Upper lobe of left lung (tissue), 6 donors: ENCODE results near the gene RASA3. TPM values are rescaled to one million over a fixed set of nuclear protein-coding genes. Genes with fewer than 3 reads are reported as not detected.

ENCODE experiments used
- ATAC-seq, 2 donors: fragments of 200-7000 bp; cut with Tn5 transposase; one replicate each; pipeline ENCODE4 v1.9.1; 2022; ENCODE audit warnings: mild to moderate bottlenecking in 2 of 2, moderate library complexity in 2 of 2; ENCODE audit not compliant: low FRiP score in 2 of 2
- DNase-seq, 2 donors: peaks; one replicate each; pipeline ENCODE4 v3.0.0-alpha.2; 2019 to 2020
- H3K27ac ChIP-seq, 4 donors: fragments of 200-600 bp; sonication (generic); one replicate each; pipeline ENCODE4 v1.5.1; 2016 to 2019
- H3K27me3 ChIP-seq, 4 donors: fragments of 200-600 bp; sonication (generic); one replicate each; pipeline ENCODE4 v1.5.1; 2017 to 2019
- H3K36me3 ChIP-seq, 4 donors: fragments of 200-600 bp; sonication (generic); one replicate each; pipeline ENCODE4 v1.5.1; 2016 to 2019
- H3K4me1 ChIP-seq, 4 donors: fragments of 200-600 bp; sonication (generic); one replicate each; pipeline ENCODE4 v1.5.1; 2018 to 2019
- H3K4me3 ChIP-seq, 4 donors: fragments of 200-600 bp; sonication (generic); one replicate each; pipeline ENCODE4 v1.5.1; 2017 to 2019; ENCODE audit warnings: mild to moderate bottlenecking in 2 of 4, moderate library complexity in 1 of 4
- H3K9me3 ChIP-seq, 4 donors: fragments of 200-600 bp; sonication (generic); one replicate each; pipeline ENCODE4 v1.5.1; 2018 to 2019
- EP300 ChIP-seq, 4 donors: sonication (generic); formaldehyde crosslinking; IDR thresholded peaks; one replicate each; pipeline ENCODE4 v1.5.1; 2017; ENCODE audit warnings: antibody characterized with exemption in 4 of 4, control low read depth in 2 of 4
- POLR2A ChIP-seq, 4 donors: fragments of 450-650 bp; IDR thresholded peaks; one replicate each; pipeline ENCODE4 v1.5.1; 2016 to 2017; ENCODE audit warnings: antibody characterized with exemption in 4 of 4, mild to moderate bottlenecking in 2 of 4
- POLR2AphosphoS5 ChIP-seq, 2 donors: sonication (generic); formaldehyde crosslinking; IDR thresholded peaks; one replicate each; pipeline ENCODE4 v1.5.1; 2017; ENCODE audit warnings: antibody characterized with exemption in 2 of 2
- WGBS, 2 donors: methylation state at CpG; one replicate each; pipeline ENCODE4 v1.1.5; 2017 to 2018; 5-methylcytosine and 5-hydroxymethylcytosine counted together
- total RNA-seq, 6 donors: library from RNA; depleted of rRNA in 4 of 6; stranded (reverse); fragments of >200 nt in 4 of 6; gene quantifications; one replicate each; pipeline versions ENCODE4 v1.1.0 to v1.2.1, GENCODE V29; 2016 to 2021
- TF ChIP-seq, protein P1 (sequence below), 6 experiments: fragments of 450-650 bp in 4 of 6; fragments of 200-600 bp in 2 of 6; sonication (generic) in 2 of 6; IDR thresholded peaks; one replicate each; pipeline ENCODE4 v1.5.1; 2016 to 2019; ENCODE audit warnings: antibody characterized with exemption in 6 of 6
- donor health status: DM: no; HTN: no; CAD: no; lungs with moderate emphysema.
- donor health status: DM: no; HTN: yes; CAD: no; lungs with severe emphysema.

Gene RASA3
- total RNA-seq, 6 donors from 2014 or later = 11.4 to 52.4 (median 18.4) TPM

DNA sequence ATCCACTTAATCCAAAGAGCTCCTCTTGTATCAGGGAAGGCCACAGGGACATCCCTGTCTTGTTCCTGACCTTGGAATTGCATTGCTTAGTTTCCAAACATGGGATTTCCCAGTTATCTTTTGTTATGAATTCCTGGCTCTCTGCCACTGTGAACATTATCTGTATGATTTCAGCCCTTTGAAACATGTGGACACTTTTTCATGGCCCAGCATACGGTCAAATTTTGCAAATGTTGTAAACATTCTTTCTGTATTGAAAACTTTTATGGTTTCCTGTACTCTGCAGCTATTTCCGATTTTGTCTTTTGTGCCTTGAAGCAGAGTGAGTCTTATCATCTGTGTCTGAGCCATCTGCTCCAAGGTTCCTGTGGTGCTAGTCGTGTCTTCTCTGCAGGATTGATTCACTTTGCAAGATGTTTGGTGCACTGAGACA is 42.1 kb upstream of the RASA3 start:
- Histone ChIP-seq H3K36me3 (no peaks in the 10 kb centered on the region), H3K27me3 (no peaks in the 10 kb centered on the region), H3K9me3 (peaks cover 0 to 16% (median 8%) of the 10 kb centered on the region in 4 donors), H3K27ac (no peak overlapping the region), H3K4me3 (no peak overlapping the region), H3K4me1 (peaks cover 0 to 12% (median 4%) of the 10 kb centered on the region in 4 donors)
- DNase-seq (no peak), ATAC-seq (no peak)
- no peak for TF ChIP-seq POLR2A (IDR thresholded peaks at IDR 0.05)
- TF ChIP-seq, protein P1, sequence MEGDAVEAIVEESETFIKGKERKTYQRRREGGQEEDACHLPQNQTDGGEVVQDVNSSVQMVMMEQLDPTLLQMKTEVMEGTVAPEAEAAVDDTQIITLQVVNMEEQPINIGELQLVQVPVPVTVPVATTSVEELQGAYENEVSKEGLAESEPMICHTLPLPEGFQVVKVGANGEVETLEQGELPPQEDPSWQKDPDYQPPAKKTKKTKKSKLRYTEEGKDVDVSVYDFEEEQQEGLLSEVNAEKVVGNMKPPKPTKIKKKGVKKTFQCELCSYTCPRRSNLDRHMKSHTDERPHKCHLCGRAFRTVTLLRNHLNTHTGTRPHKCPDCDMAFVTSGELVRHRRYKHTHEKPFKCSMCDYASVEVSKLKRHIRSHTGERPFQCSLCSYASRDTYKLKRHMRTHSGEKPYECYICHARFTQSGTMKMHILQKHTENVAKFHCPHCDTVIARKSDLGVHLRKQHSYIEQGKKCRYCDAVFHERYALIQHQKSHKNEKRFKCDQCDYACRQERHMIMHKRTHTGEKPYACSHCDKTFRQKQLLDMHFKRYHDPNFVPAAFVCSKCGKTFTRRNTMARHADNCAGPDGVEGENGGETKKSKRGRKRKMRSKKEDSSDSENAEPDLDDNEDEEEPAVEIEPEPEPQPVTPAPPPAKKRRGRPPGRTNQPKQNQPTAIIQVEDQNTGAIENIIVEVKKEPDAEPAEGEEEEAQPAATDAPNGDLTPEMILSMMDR (IDR thresholded peaks at IDR 0.05) = no peak
- TF ChIP-seq POLR2AphosphoS5 (IDR thresholded peaks at IDR 0.05) = peak in 1 of 2 donors; percentile 11
- no peak for TF ChIP-seq EP300 (IDR thresholded peaks at IDR 0.05)
- WGBS, 2 donors = 48 to 61% methylated on average over 2 to 3 of the region's 3 CpGs

DNA sequence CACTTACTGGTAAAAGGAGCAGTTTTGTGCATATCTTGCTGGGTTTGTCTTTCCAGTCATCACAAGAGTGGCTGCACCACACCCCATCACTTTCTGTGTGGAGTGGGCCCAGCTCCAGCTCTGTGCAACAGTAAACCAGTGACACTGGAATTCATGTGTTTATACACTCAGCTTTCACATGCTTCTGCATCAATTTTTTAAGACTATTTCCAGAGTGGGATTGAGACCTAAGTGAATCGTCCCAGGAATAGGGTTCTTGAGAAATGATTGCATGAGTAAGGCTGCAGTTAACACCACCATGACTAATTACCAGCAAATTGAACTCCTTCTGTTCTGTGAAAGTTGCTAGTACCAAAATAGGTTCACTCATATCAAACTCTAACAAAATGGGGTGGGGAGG is 41.3 kb upstream of the RASA3 start:
- ATAC-seq = no peak
- H3K27me3 ChIP-seq = no peaks in the 10 kb centered on the region
- no peak for DNase-seq
- H3K9me3 ChIP-seq = peaks cover 0 to 16% (median 8%) of the 10 kb centered on the region in 4 donors
- no peak overlapping the region for H3K27ac ChIP-seq
- no peak for TF ChIP-seq EP300 (IDR thresholded peaks at IDR 0.05)
- TF ChIP-seq, protein P1 (IDR thresholded peaks at IDR 0.05) = no peak
- TF ChIP-seq POLR2A (IDR thresholded peaks at IDR 0.05) = no peak
- no peak for TF ChIP-seq POLR2AphosphoS5 (IDR thresholded peaks at IDR 0.05)
- no peak overlapping the region for H3K4me3 ChIP-seq
- 79 to 82% methylated on average over 1 of the region's 1 CpG for WGBS, 2 donors
- H3K36me3 ChIP-seq = no peaks in the 10 kb centered on the region
- H3K4me1 ChIP-seq = peaks cover 0 to 12% (median 4%) of the 10 kb centered on the region in 4 donors

DNA sequence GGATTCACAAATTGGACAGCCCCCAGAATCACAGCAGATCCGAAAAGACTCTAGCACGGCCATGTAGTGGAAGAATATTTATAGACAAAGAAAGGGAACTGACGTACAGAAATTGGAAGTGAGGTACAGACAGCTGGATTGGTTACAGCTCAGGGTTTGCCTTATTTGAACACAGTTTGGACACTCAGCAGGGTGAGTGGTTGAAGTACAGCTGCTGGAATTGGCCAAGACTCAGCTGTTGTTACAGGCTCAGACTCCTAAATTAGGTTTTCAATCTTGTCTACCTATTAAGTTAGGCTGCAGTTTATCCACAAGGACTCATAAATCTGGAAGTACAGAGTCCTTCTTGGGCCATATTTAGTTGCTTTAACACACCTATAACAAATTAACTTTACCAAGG is 40.8 kb upstream of the RASA3 start:
- Histone ChIP-seq H3K36me3 (no peaks in the 10 kb centered on the region), H3K9me3 (peaks cover 0 to 16% (median 8%) of the 10 kb centered on the region in 4 donors), H3K27me3 (no peaks in the 10 kb centered on the region), H3K4me1 (peaks cover 0 to 12% (median 4%) of the 10 kb centered on the region in 4 donors), H3K27ac (no peak overlapping the region), H3K4me3 (no peak overlapping the region)
- 86 to 95% methylated on average over 3 of the region's 3 CpGs for WGBS, 2 donors
- no peak for ATAC-seq
- TF ChIP-seq, protein P1 (IDR thresholded peaks at IDR 0.05) = no peak
- no peak for TF ChIP-seq EP300 (IDR thresholded peaks at IDR 0.05)
- no peak for TF ChIP-seq POLR2A (IDR thresholded peaks at IDR 0.05)
- no peak for TF ChIP-seq POLR2AphosphoS5 (IDR thresholded peaks at IDR 0.05)
- DNase-seq = no peak

DNA sequence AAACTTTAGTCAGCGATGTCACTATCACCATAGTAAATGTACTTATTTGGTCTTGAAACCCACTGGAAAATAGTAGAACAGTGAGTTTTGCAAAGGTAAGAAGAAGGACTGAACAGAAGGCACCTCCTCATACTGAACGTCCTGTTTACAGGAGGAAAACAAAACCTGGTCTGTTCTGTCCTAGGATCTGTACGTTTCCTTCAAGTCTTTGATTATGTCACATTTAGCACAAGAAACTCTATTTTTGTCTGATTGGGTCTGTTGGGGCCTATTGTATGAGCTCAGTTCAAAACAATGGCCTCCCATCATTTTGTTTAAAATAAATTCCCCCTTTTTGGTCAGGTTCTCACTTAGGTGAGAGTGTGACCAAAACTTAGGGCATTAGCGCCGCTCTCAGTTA is 35.5 kb upstream of the RASA3 start:
- DNase-seq = no peak
- no peak overlapping the region for H3K27ac ChIP-seq
- no peaks in the 10 kb centered on the region for H3K36me3 ChIP-seq
- H3K4me3 ChIP-seq = no peak overlapping the region
- no peak for ATAC-seq
- TF ChIP-seq POLR2A (IDR thresholded peaks at IDR 0.05) (no peak), POLR2AphosphoS5 (IDR thresholded peaks at IDR 0.05) (no peak), EP300 (IDR thresholded peaks at IDR 0.05) (no peak)
- TF ChIP-seq, protein P1 (IDR thresholded peaks at IDR 0.05) = no peak
- peaks cover 0 to 14% (median 13%) of the 10 kb centered on the region in 4 donors for H3K4me1 ChIP-seq
- H3K27me3 ChIP-seq = no peaks in the 10 kb centered on the region
- 86 to 95% methylated on average over 5 of the region's 5 CpGs for WGBS, 2 donors
- H3K9me3 ChIP-seq = peaks cover 0 to 4% (median 3%) of the 10 kb centered on the region in 4 donors

DNA sequence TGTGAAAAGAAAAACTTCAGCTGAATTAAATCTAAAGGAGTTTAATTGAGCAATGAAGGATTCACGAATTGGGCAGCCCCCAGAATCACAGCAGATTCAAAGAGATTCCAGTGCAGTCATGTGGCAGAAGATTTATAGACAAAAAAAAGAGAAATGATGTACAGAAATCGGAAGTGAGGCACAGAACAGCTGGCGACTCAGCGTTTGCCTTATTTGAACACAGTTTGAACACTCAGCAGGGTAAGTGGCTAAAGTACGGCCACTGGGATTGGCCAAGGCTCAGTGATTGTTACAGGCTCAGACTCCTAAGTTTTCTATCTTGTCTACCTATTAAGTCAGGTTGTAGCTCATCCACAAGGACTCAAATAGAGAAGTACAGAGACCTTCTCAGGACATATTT is 35.0 kb upstream of the RASA3 start:
- peak in 1 of 2 donors; percentile 41 for DNase-seq
- WGBS, 2 donors = 59 to 67% methylated on average over 5 of the region's 5 CpGs

More for the DNA sequence above, 35.0 kb upstream of the RASA3 start:
- H3K4me1 ChIP-seq = peaks cover 4 to 18% (median 16%) of the 10 kb centered on the region in 4 donors
- ATAC-seq = peak in 1 of 2 donors; percentile 62
- no peak for TF ChIP-seq EP300 (IDR thresholded peaks at IDR 0.05)
- no peak for TF ChIP-seq POLR2AphosphoS5 (IDR thresholded peaks at IDR 0.05)
- no peak for TF ChIP-seq POLR2A (IDR thresholded peaks at IDR 0.05)
- TF ChIP-seq, protein P1 (IDR thresholded peaks at IDR 0.05) = no peak
- H3K27me3 ChIP-seq = no peaks in the 10 kb centered on the region
- H3K36me3 ChIP-seq = no peaks in the 10 kb centered on the region
- H3K27ac ChIP-seq = no peak overlapping the region
- H3K4me3 ChIP-seq = no peak overlapping the region
- no peaks in the 10 kb centered on the region for H3K9me3 ChIP-seq
